PC-9 (cell line): ENCODE data around the gene MTX2. TPM values are rescaled to one million over a fixed set of nuclear protein-coding genes. Genes with fewer than 3 reads are reported as not detected.

Experiments used
- BruUV-seq: library from RNA; stranded (reverse); fragments of 400-500 nt; replicated peaks from 2 replicates; lab custom pipeline; 2021; lab: Mats Ljungman, UMichigan
- CTCF ChIA-PET: fragments of 300-600 bp; sonication (Branson Sonifier 250); formaldehyde crosslinking; loops from one replicate; lab custom pipeline; 2022; ENCODE audit warnings: antibody characterized with exemption; lab: Charles Lee
- POLR2A ChIA-PET: fragments of 300-600 bp; sonication (Branson Sonifier 250); formaldehyde crosslinking; loops from one replicate; lab custom pipeline; 2022; ENCODE audit warnings: antibody characterized with exemption; ENCODE audit not compliant: unreplicated experiment; lab: Charles Lee
- DNase-seq, 2 experiments: peaks; one replicate each; pipeline versions ENCODE4 v3.0.0 to v3.0.0-alpha.2; 2015 to 2022; ENCODE audit warnings: mixed read lengths in 1 of 2
- H2AFZ ChIP-seq: fragments of 200-600 bp; sonication (generic); 2 replicates; pipeline ENCODE4 v1.8.1; 2017; ENCODE audit warnings: antibody characterized with exemption
- H3F3A ChIP-seq: fragments of 200-600 bp; sonication (generic); 2 replicates; pipeline ENCODE4 v1.8.1; 2017; ENCODE audit warnings: antibody characterized with exemption, mild to moderate bottlenecking, low read depth; ENCODE audit not compliant: insufficient read depth
- H3K27ac ChIP-seq: fragments of 200-600 bp; sonication (generic); 2 replicates; pipeline ENCODE4 v1.6.1; 2016; ENCODE audit warnings: mixed run types
- H3K27me3 ChIP-seq: fragments of 200-600 bp; sonication (generic); 2 replicates; pipeline ENCODE4 v1.6.1; 2016; ENCODE audit warnings: low read depth, mixed run types; ENCODE audit not compliant: insufficient read depth
- H3K36me3 ChIP-seq: fragments of 200-600 bp; sonication (generic); 2 replicates; pipeline ENCODE4 v1.6.1; 2016; ENCODE audit warnings: low read depth, mixed run types
- H3K4me1 ChIP-seq: fragments of 200-600 bp; sonication (generic); replicated peaks from 2 replicates; pipeline ENCODE4 v1.6.1; 2016; ENCODE audit warnings: mixed run types; ENCODE audit not compliant: insufficient read depth
- H3K4me2 ChIP-seq: fragments of 200-600 bp; sonication (generic); 2 replicates; pipeline ENCODE4 v1.6.1; 2017; ENCODE audit warnings: mixed run types
- H3K4me3 ChIP-seq: fragments of 200-600 bp; sonication (generic); 2 replicates; pipeline ENCODE4 v1.6.1; 2016; ENCODE audit warnings: mixed run types
- H3K79me2 ChIP-seq: fragments of 200-600 bp; sonication (generic); 2 replicates; pipeline ENCODE4 v1.6.1; 2017; ENCODE audit warnings: low read depth, mixed run types
- H3K9me2 ChIP-seq: fragments of 200-600 bp; sonication (generic); 2 replicates; pipeline ENCODE4 v1.8.1; 2017; ENCODE audit warnings: mild to moderate bottlenecking; ENCODE audit not compliant: insufficient read depth
- H3K9me3 ChIP-seq: fragments of 200-600 bp; sonication (generic); 2 replicates; pipeline ENCODE4 v1.8.1; 2016; ENCODE audit warnings: low read depth; ENCODE audit not compliant: insufficient read depth
- H4K20me1 ChIP-seq: fragments of 200-600 bp; sonication (generic); 2 replicates; pipeline ENCODE4 v1.8.1; 2017; ENCODE audit not compliant: insufficient read depth
- EZH2 ChIP-seq: fragments of 200-600 bp; sonication (generic); IDR thresholded peaks from 2 replicates; pipeline ENCODE4 v1.8.0; 2017; ENCODE audit warnings: antibody characterized with exemption, low read depth
- intact Hi-C: fragments of 100-400 bp; cut with micrococcal nuclease; formaldehyde crosslinking; loops from one replicate; pipeline ENCODE4 v1.10.0; 2022; ENCODE audit not compliant: unreplicated experiment
- total RNA-seq: library from RNA; stranded (reverse); gene quantifications from 2 replicates; pipeline ENCODE4 v1.2.3, GENCODE V29; 2021
- TF ChIP-seq, protein P1 (sequence below): fragments of 200-600 bp; sonication (generic); conservative IDR thresholded peaks from 2 replicates; pipeline ENCODE4 v1.6.1; 2017; ENCODE audit warnings: mixed run types, antibody characterized with exemption, mild to moderate bottlenecking, moderate library complexity

The MTX2 gene
- total RNA-seq, 1 experiment from 2014 or later: 53.9 TPM

DNA sequence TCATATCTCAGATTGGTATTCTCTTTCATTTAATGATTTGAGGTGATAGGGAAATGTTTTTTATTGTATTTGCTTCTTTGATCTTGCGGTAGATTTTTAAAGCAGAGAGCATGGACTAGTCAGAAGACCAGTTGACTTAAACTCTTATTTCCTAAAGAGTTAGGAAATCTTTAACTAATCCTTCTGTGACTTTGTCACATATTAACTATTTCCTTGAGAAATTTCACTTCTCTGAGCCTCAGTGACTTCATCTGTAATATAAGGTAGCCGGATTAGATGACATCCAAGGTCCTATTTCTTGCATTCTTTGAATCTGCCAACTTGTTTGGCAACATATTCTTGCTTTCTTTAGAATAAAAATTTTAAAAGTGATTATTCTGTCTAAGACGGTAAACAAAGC, 55.6 kb downstream of the MTX2 start:
- peaks cover 22% of the 10 kb centered on the region for H3K36me3 ChIP-seq
- H3K4me2 ChIP-seq: no peak overlapping the region
- peaks cover 7% of the 10 kb centered on the region; the same call in 1 of the 2 replicates for H3F3A ChIP-seq
- no peaks in the 10 kb centered on the region for H3K4me1 ChIP-seq
- no peak for DNase-seq
- H2AFZ ChIP-seq: no peak overlapping the region
- H4K20me1 ChIP-seq: peaks cover 12% of the 10 kb centered on the region; the same call in 1 of the 2 replicates
- H3K79me2 ChIP-seq: no peaks in the 10 kb centered on the region
- no peak overlapping the region for H3K4me3 ChIP-seq
- TF ChIP-seq, protein P1, sequence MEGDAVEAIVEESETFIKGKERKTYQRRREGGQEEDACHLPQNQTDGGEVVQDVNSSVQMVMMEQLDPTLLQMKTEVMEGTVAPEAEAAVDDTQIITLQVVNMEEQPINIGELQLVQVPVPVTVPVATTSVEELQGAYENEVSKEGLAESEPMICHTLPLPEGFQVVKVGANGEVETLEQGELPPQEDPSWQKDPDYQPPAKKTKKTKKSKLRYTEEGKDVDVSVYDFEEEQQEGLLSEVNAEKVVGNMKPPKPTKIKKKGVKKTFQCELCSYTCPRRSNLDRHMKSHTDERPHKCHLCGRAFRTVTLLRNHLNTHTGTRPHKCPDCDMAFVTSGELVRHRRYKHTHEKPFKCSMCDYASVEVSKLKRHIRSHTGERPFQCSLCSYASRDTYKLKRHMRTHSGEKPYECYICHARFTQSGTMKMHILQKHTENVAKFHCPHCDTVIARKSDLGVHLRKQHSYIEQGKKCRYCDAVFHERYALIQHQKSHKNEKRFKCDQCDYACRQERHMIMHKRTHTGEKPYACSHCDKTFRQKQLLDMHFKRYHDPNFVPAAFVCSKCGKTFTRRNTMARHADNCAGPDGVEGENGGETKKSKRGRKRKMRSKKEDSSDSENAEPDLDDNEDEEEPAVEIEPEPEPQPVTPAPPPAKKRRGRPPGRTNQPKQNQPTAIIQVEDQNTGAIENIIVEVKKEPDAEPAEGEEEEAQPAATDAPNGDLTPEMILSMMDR: no peak
- no peak for TF ChIP-seq EZH2
- no peaks in the 10 kb centered on the region for H3K27me3 ChIP-seq
- H3K9me3 ChIP-seq: no peaks in the 10 kb centered on the region
- CTCF ChIA-PET: no interaction called here
- intact Hi-C loops: no loop called here
- no peaks in the 10 kb centered on the region for H3K9me2 ChIP-seq
- POLR2A ChIA-PET: no interaction called here
- BruUV-seq: no TSS peak
- H3K27ac ChIP-seq: no peak overlapping the region

DNA sequence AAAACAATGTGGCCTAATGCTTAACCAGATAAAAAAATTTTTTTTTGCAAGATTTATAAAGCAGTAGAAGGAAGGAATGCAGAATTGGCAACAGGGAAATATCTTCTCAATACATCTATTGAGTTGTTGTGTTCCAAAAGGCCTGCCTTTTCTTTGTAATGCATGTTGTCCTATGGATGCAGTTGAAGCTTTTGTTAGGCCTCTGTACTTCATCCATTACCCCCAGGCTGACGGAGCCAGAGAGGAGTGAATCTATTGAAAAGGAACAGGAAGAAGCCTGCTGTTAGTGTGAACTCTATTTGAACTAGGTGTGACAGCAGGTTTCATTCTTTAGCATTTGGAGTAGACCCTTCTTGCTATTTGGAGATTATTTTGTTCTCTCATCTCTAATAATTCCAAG, 56.5 kb downstream of the MTX2 start:
- intact Hi-C loops: no loop called here

DNA sequence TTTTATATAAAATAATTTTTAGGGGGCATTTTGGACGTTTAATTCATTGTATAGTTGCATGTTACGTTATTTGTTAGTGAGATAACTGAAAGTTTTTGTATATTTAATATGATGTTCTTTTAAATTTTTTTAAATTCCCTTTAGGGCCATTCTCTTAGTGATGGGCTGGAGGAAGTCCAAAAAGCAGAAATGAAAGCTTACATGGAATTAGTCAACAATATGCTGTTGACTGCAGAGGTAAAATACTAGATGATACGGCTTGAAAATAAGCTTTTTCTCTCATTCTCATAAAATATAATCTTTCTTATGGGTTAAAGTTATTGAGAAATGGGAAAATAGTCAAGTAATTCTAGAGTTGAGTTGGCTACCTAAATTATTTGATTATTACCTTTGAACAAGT, 58.9 kb downstream of the MTX2 start:
- Histone ChIP-seq H3K27ac (no peak overlapping the region), H3K36me3 (peaks cover 22% of the 10 kb centered on the region), H3K4me2 (no peak overlapping the region), H3K27me3 (no peaks in the 10 kb centered on the region), H4K20me1 (peaks cover 12% of the 10 kb centered on the region; the same call in 1 of the 2 replicates), H3K4me3 (no peak overlapping the region), H3K9me3 (no peaks in the 10 kb centered on the region), H3K9me2 (no peaks in the 10 kb centered on the region), H3K79me2 (no peaks in the 10 kb centered on the region), H2AFZ (no peak overlapping the region), H3F3A (peaks cover 7% of the 10 kb centered on the region; the same call in 1 of the 2 replicates), H3K4me1 (no peaks in the 10 kb centered on the region)
- TF ChIP-seq, protein P1: no peak
- TF ChIP-seq EZH2: no peak
- CTCF ChIA-PET: interaction anchor here (0.6 kb wide), 1 partner anchor 1124 kb away, joined by 3 read pairs; no protein-coding TSS in a partner anchor
- no TSS peak for BruUV-seq
- POLR2A ChIA-PET: no interaction called here
- DNase-seq: no peak
- intact Hi-C loops: no loop called here

More for the DNA sequence above, 56.5 kb downstream of the MTX2 start:
- Histone ChIP-seq H3K9me2 (no peaks in the 10 kb centered on the region), H3K27me3 (no peaks in the 10 kb centered on the region), H3K36me3 (peaks cover 22% of the 10 kb centered on the region), H3K27ac (no peak overlapping the region), H3K9me3 (no peaks in the 10 kb centered on the region), H3K4me1 (no peaks in the 10 kb centered on the region), H3F3A (peaks cover 7% of the 10 kb centered on the region; the same call in 1 of the 2 replicates), H3K4me3 (no peak overlapping the region), H3K79me2 (no peaks in the 10 kb centered on the region), H2AFZ (no peak overlapping the region), H3K4me2 (no peak overlapping the region), H4K20me1 (peaks cover 12% of the 10 kb centered on the region; the same call in 1 of the 2 replicates)
- ChIA-PET POLR2A (no interaction called here), CTCF (no interaction called here)
- no peak for DNase-seq
- TF ChIP-seq EZH2: no peak
- TF ChIP-seq, protein P1: no peak
- BruUV-seq: no TSS peak
